ENCODE results near the gene SYNGR1. TPM values are rescaled to one million over a fixed set of nuclear protein-coding genes. Genes with fewer than 3 reads are reported as not detected.

SYNGR1 gene
- total and polyA plus RNA-seq, 2 of the 8 experiments (the other 6 are each of a cell fraction or from before 2014, with no cell fraction given), result 32.5 to 84.7 TPM

GRCh38 chr22:39325392-39325932, 24.3 kb upstream of the SYNGR1 start:
- Histone ChIP-seq H4K5ac (ENCODE audit: insufficient read length, low read depth, low read length) (no peak overlapping the region), H3K4me3 (ENCODE audit: extremely low read depth in 1 of 4, insufficient read depth in 2 of 4, low read depth in 3 of 4, low read length in 4 of 4) (no peak overlapping the region), H2BK120ac (replicated peaks; ENCODE audit: low read depth, low read length) (no peak overlapping the region), H2AK5ac (ENCODE audit: low read depth, low read length) (no peak overlapping the region), H3K23me2 (ENCODE audit: low read depth, low read length) (no peaks in the 10 kb centered on the region; the same call in 1 of the 2 replicates), H3K27me3 (replicated peaks in 1 of 4; ENCODE audit: control insufficient read depth in 3 of 4, extremely low read depth in 1 of 4, insufficient read depth in 3 of 4, low read length in 3 of 4) (no peaks in the 10 kb centered on the region), H3K79me2 (ENCODE audit: control insufficient read depth in 1 of 2, insufficient read depth in 2 of 2, low read length in 2 of 2) (no peaks in the 10 kb centered on the region), H2BK15ac (ENCODE audit: low read length) (no peak overlapping the region), H3K14ac (ENCODE audit: insufficient read length) (no peak overlapping the region), H3K9ac (replicated peaks in 1 of 4; ENCODE audit: extremely low read depth in 1 of 4, low read depth in 3 of 4, low read length in 3 of 4) (no peak overlapping the region), H3K27ac (ENCODE audit: low read depth, low read length) (no peak overlapping the region), H3K4me2 (ENCODE audit: insufficient read depth in 1 of 2, low read depth in 2 of 2, low read length in 2 of 2) (no peak overlapping the region), H3K4me1 (replicated peaks in 1 of 4; ENCODE audit: control insufficient read depth in 3 of 4, insufficient read depth in 4 of 4, low read length in 3 of 4) (no peaks in the 10 kb centered on the region), H3K56ac (replicated peaks; ENCODE audit: insufficient read length, low read depth, low read length) (no peak overlapping the region), H3K4ac (replicated peaks; ENCODE audit: insufficient read length, low read depth, low read length) (no peak overlapping the region), H2BK20ac (ENCODE audit: low read length) (no peak overlapping the region), H3K79me1 (ENCODE audit: low read depth, low read length) (no peaks in the 10 kb centered on the region), H4K91ac (replicated peaks; ENCODE audit: insufficient read length, low read length) (no peak overlapping the region), H2BK12ac (ENCODE audit: low read depth, low read length) (no peak overlapping the region), H4K20me1 (replicated peaks in 1 of 2; ENCODE audit: control insufficient read depth in 1 of 2, insufficient read depth in 2 of 2, low read length in 2 of 2) (peaks cover 0 to 2% of the 10 kb centered on the region in 2 experiments), H3K36me3 (ENCODE audit: control insufficient read depth in 2 of 4, insufficient read depth in 4 of 4, low read length in 3 of 4) (no peaks in the 10 kb centered on the region), H3K9me3 (ENCODE audit: insufficient read depth in 2 of 2, low read depth in 1 of 2, low read length in 1 of 2) (no peaks in the 10 kb centered on the region), H3K23ac (ENCODE audit: insufficient read length) (no peak overlapping the region), H2BK5ac (ENCODE audit: low read depth, low read length) (no peak overlapping the region), H3K18ac (ENCODE audit: extremely low read depth, low read length) (no peak overlapping the region), H2AFZ (ENCODE audit: low read length) (no peak overlapping the region), H4K8ac (ENCODE audit: extremely low read depth, insufficient read depth, low read length) (no peak overlapping the region)
- ChIA-PET POLR2A (ENCODE audit: partially characterized antibody) (interaction anchor here (0.7 to 16.9 kb wide), 3 partner anchors 11 to 756 kb away, joined by 3 to 692 read pairs (median 19); no protein-coding TSS in a partner anchor), CTCF (ENCODE audit: partially characterized antibody) (interaction anchor here (0.6 to 1.1 kb wide), 2 partner anchors 104 to 155 kb away, joined by 3 to 4 read pairs; no protein-coding TSS in a partner anchor)
- FAIRE-seq, result no peak
- DNase-seq (ENCODE audit: low read depth in 1 of 2, low spot score in 2 of 2), result no peak
- TF ChIP-seq TCF12 (IDR thresholded peaks at IDR 0.05; ENCODE audit: low read depth, low read length), result no peak
- TF ChIP-seq CBX5 (IDR thresholded peaks at IDR 0.05; ENCODE audit: low read depth, low read length), result no peak
- no peak for TF ChIP-seq NRF1 (IDR thresholded peaks at IDR 0.05; ENCODE audit: low read depth, low read length)
- no peak for TF ChIP-seq TEAD4 (IDR thresholded peaks at IDR 0.05; ENCODE audit: low read depth, low read length)
- TF ChIP-seq YY1 (IDR thresholded peaks at IDR 0.05; ENCODE audit: low read depth, low read length), result no peak
- TF ChIP-seq KDM5A (IDR thresholded peaks at IDR 0.05; ENCODE audit: low read length), result no peak
- no peak for TF ChIP-seq KDM1A (IDR thresholded peaks at IDR 0.05; ENCODE audit: borderline replicate concordance, low read length)
- TF ChIP-seq CHD2 (IDR thresholded peaks at IDR 0.05; ENCODE audit: low read length), result no peak
- no peak for TF ChIP-seq ATF3 (IDR thresholded peaks at IDR 0.05; ENCODE audit: insufficient read depth, low read depth, low read length)
- no peak for TF ChIP-seq SIN3A (conservative IDR thresholded peaks at IDR 0.05 in 1 of 2, IDR thresholded peaks at IDR 0.05 in 1 of 2; ENCODE audit: low read depth in 1 of 2, low read length in 2 of 2)
- 85% methylated on average over 1 of the region's 2 CpGs; no CpG with 5 or more reads in 1 of the 2 experiments for WGBS, 2 experiments (ENCODE audit: extremely low coverage in 1 of 2, insufficient coverage in 1 of 2, insufficient read length in 1 of 2, insufficient replicate concordance in 2 of 2, low coverage in 1 of 2, low lambda C conversion rate in 2 of 2, missing lambda C conversion rate in 1 of 2)
